ENCODE measurements around the gene TMEM44. TPM values are rescaled to one million over a fixed set of nuclear protein-coding genes. Genes with fewer than 3 reads are reported as not detected.

Gene TMEM44
- total RNA-seq, 4 donors from 2014 or later: 8.1 to 17.7 (median 11.6) TPM

Small RNAs within 50 kb of the gene (small RNA-seq; reads per million reads assigned to genes)
- gene AC046143.2: not detected

Other genes with a start within 250 kb of the TMEM44 start
- not detected for gene GP5, start 234.2 kb downstream of the TMEM44 start, total RNA-seq
- gene ATP13A3, start 146.4 kb downstream of the TMEM44 start, total RNA-seq: 100 to 1,000 TPM; 117 to 222 (median 170) TPM
- gene LSG1, start 38.8 kb upstream of the TMEM44 start, total RNA-seq: 10 to 100 TPM; 27.5 to 49.9 (median 38.9) TPM
- gene FAM43A, start 52.5 kb upstream of the TMEM44 start, total RNA-seq: 10 to 100 TPM in 2 of 4 donors, 1 to 10 TPM in 2; 4.4 to 24.5 (median 9.1) TPM

Data from subcutaneous adipose tissue (tissue), 4 donors.